Right renal pelvis (tissue), 4 donors: ENCODE data around the gene MRPL36. TPM values are rescaled to one million over a fixed set of nuclear protein-coding genes. Genes with fewer than 3 reads are reported as not detected.
"Not testable (repeated sequence)": the region's sequence is repeated elsewhere in the genome, so short reads cannot be mapped to it uniquely, and the experiment has no call there.

Source experiments
- DNase-seq, 4 donors: peaks; one replicate each; pipeline ENCODE4 v3.0.0-alpha.2; 2013; ENCODE audit warnings: low read depth in 4 of 4, low spot score in 3 of 4, missing footprints in 1 of 4
- polyA plus RNA-seq, 4 donors: library from polyadenylated mRNA; unstranded; fragments of 120-200 nt; gene quantifications; one replicate each; pipeline ENCODE4 v1.2.1, GENCODE V29; 2013; ENCODE audit not compliant: insufficient read length in 4 of 4

MRPL36 gene
- polyA plus RNA-seq, 4 donors: 41.4 to 42.9 (median 41.9) TPM

DNA sequence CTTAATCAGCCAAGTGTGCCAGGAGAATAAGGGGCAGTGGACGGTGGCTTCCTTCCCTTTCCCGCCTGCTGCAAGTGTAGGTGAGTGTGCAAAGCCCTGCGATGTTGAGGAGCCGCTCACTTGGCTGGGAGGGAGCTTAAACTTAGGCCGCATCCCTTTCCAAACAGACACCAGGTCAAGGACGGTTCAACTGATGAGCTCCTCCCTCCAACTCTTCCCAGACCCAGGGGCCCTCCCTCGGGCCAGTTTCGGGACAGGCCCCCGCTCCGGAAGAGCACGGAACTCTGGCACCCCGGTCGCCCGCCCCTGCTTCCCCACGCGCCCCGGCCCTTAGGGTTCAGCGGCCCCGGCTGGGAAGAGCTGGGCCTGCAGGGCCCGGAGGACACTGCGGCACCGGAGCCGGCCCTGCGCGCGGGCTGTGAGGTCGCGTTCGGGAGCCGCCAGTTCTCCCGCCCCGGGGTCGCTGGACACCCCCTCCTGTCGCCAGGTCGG lies 481 bp downstream of the MRPL36 start:
- no peak for DNase-seq

DNA sequence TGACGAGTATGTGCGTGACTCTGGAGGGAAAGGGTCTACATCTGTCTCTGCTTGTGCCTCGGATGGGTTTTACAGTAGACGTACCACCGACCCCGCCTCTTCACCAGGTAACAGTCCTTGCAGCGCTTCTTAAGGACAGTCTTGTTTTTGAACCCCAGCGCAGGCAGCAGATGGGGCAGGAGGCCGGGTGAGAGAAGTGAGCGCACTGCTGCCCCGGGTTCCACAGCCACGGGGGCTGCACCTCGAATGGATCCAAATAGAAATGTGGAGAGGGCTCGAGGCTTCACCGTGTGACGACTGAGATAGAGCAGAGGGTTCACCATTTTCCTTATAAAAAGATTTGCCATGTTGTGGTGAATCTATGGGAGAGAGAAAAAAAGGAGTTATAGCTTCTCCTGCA lies 1.0 kb downstream of the MRPL36 start:
- not testable (repeated sequence) for DNase-seq

DNA sequence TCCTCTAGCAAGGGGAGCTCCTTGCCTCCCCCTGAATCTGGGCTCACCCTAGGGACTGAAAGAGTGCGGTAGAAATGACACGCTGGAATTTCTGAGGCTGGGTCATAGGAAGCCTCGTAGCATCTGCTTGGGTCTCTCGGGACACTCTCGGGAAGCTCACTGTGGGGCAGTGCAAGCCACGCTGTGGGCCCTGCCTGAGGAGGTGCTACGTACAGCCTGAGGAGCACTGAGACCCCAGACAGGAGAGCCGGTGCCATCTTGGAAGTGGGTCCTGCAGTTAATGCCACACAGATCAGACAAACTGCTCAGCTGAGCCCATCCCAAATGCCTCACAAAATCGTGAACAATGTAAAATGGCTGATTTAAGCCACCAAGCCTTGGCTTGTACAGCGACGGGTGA lies 1.8 kb downstream of the MRPL36 start:
- DNase-seq: no peak

- DNase-seq: no peak
These were observed 2.4 kb downstream of the MRPL36 start for GRCh38 chr5:1797103-1797800.

DNA sequence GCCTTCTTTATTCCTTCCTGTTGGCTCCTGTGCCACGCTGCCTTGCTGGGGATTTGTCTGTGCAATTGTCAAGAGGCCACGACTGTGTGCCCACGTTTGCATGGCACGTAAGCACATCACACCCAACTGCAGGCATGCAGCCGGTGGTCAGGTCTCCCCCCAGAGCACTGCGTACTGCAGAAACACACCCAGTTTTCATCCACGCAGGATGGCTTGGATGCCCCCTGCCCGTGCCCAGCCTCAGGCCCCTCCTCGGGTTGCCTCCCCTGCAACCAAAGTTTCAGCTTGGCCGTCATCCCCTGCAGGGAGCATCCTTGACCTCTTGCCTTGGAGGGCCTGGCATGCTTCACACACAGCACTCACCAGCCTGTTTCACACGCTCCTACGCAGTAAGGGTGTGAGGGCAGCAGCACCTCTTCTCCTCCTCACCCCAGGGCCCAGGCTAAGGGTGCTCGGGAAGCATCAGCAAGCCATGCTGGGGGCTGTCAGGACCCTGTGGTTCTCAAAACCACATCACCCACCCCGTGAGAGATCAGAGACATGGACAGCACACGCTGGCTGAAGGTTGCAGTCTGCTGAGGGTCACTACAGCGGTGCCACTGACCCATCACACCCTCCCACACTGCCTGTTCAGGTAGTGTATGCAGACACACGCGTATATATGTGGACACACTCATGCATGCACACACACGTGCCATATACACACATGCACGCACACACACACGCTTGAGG lies 3.1 kb downstream of the MRPL36 start:
- DNase-seq: no peak

DNA sequence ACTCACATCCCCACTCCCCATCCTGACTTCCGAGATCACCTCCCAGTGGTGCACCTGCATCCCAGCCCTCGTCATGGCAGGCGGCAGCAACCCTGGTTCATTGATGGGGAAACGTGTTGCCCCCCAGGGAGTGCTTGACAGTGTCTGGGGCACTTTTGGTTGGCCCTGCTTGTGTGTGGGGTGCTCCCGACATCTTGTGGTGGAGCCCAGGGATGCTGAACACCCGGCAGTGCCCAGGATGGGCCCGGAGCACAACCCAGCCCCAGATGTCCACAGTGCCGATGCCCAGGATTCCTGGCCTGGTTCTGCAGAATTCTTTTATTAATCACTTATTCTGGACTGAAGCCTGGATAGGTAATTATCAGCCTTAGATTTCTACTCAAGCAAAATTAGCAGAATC lies 3.7 kb downstream of the MRPL36 start:
- DNase-seq: no peak

GRCh38 chr5:1795506-1795905 lies 4.1 kb downstream of the MRPL36 start:
- no peak for DNase-seq

GRCh38 chr5:1794901-1795290 lies 4.7 kb downstream of the MRPL36 start:
- DNase-seq: no peak

DNA sequence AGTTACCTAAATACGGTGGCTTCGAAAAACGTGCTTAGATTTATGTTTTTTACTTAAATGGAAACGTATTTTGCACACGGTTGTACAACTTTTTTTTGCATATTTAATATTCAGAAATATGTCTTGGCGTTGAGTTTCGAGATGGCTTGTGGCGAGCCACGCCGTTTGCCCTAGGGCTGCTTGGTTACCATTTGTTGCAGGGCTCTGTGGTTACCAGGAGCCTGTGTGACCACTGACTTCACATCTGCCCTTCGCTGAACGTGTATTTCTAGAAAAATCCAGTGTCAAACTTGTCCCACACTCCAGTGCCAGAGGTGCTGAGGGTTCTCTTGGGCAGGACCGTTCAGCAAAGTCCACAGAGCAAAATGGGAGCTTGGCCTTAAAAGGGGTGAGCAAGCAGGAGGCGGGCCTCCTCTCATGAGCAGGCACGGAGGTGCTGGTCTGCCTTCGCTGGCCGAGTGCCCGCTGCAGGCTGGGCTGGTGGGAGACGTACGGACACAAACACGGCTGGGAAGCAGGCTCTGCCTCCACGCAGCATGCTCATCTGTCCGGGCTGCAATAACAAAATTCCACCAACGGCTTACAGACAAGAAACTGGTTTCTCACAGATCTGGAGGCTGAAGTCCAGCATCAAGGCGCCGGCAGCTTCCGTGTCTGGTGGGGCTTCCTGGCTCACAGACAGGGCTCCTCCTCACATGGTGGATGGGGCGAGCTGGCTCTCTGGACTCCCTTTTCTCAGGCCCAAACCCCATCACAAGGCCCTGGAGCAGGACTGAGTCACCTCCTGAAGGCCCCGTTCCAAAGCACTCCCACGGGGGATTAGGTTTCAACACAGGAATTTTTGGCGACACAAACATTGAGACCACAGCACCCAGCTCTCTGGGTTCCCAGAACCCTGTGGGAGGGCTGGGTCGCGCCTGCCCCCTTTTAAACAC lies 5.4 kb downstream of the MRPL36 start:
- no peak for DNase-seq

DNA sequence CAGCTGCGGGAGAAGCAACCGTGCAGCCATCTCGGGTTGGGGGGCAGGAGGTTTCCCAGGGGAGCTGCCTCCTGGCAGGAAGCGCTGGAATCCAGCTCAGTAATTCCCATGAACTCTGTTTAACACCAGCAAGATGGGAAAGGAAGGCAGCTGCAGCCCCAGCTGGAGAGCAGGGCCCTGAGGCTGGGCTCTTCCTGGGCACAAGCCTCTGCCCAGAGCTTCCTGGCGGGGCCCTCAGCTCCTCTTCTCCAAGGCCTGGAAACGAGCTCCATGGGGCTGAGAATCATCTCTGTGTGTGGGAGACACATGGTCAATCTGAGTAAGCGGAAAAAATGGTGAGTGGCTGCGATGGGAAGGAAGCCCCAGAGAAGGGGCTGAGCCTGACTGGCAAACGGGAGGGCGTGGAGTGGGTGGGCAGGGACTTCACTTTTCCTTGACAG lies 6.3 kb downstream of the MRPL36 start:
- DNase-seq: no peak

- no peak for DNase-seq
These were observed 6.8 kb downstream of the MRPL36 start for GRCh38 chr5:1792842-1793266.

GRCh38 chr5:1791176-1791575 lies 8.5 kb downstream of the MRPL36 start:
- DNase-seq: no peak

- DNase-seq: no peak
These were observed 9.7 kb downstream of the MRPL36 start for GRCh38 chr5:1789834-1790471.

DNA sequence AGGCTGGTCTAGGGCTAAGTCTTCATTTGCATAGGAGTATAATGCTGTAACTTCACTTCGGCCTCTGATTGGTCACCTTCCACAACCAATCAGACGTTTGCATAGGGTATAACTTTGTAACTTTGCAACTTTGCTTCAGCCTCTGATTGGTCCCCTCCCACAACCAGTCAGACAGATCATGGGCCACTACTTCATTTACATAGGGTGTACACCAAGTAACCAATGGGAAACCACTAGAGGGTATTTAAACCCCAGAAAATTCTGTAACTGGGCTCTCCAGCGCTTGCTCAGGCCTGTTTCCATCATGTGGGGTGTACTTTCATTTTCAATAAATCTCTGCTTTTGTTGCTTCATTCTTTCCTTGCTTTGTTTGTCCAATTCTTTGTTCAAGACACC lies 10.2 kb downstream of the MRPL36 start:
- DNase-seq: not testable (repeated sequence)

DNA sequence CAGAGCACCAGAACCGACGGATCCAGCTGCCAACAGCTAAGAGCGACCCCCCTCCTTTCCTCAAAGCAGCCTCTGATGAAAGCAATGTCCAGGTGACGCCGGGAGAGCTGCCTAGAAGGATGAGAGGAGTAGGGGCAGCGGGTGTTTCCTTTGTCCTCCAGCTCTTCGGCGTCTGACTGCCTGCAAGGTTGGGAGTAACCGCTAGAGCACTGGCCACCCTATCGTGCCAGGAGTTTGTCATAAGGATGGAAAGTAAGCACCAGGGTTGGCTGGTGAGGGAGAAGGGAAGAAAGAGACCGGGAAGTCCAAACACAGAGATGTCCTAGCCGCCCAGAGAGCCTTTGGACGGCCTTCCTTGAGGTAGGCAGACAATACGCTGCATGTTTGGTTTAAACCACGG lies 10.8 kb downstream of the MRPL36 start:
- DNase-seq: no peak

GRCh38 chr5:1788200-1788599 lies 11.4 kb downstream of the MRPL36 start:
- no peak for DNase-seq

GRCh38 chr5:1787472-1788047 lies 12.1 kb downstream of the MRPL36 start:
- no peak for DNase-seq

DNA sequence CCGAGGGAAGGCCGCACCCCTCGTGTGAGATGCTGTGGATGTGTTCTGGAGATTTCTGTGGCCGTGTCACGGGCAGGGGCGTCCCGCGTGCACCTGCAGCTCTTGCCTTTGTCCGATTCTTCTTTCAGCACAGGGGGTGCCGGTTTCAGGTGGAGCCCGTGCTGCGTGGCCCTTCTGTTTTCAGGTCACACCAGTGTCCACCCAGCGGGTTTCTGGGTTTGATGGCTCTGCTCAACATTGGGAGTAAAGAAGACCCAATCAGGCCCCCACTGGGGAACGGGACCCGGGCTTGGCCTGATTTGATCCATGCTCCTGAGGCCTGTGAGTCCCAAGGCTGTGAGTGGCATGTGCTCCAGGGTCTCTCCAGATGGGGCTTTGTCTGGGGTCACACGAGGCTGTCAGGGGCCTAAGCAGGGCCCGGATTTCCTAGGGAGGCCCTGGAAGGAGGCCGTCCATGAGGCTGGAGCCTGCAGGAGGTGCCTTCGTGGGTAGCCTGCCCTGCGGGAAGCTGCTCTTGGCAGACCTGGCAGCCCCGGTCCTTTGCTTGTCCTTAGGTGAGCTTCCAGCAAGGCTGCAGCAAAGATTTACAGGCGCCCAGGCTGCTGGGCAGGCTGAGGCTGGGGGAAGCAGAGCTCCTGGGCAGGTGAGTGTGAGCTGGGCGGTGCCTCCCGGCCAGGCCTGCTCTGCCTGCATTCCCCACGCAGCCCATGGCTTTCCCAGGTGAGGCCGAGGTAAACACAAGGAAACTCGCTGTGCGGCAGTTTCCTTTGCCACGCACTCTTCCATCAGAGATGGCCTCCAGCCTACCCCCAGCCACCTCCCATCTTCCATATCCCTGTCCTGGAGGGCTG lies 12.8 kb downstream of the MRPL36 start:
- no peak for DNase-seq

DNA sequence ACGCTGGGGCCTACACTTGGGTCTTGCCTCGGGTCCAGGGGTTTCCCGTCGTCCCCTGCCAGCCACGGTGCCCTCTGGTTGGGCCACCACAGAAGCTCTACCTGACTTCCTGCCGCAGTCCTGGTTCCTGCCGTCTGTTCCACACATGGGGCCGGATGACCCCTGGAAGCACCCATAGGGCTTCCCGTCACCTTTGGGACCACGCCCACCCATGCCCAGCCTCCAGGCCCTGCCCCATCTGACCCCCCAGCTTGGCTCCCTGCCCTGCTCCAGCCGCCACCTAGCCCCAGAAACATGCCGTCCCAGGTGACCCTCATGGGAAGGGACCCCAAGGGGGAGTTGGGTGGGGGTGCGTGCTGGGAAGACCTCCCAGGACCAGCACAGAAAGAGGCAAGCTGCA lies 13.7 kb downstream of the MRPL36 start:
- no peak for DNase-seq
